H1 (cell line): Measurements from ENCODE around the gene DOCK10. TPM values are rescaled to one million over a fixed set of nuclear protein-coding genes. Genes with fewer than 3 reads are reported as not detected.

Experiments used
- CTCF ChIA-PET: fragments of 300-600 bp; sonication (Branson Sonifier 250); formaldehyde crosslinking; loops from one replicate; lab custom pipeline; 2021; ENCODE audit not compliant: partially characterized antibody; lab: Charles Lee
- POLR2A ChIA-PET: fragments of 300-600 bp; sonication (Branson Sonifier 250); formaldehyde crosslinking; loops from one replicate; lab custom pipeline; 2021; ENCODE audit warnings: inconsistent platforms; ENCODE audit not compliant: partially characterized antibody; lab: Charles Lee
- DNase-seq, 2 experiments: peaks; one replicate each; pipeline versions ENCODE4 v3.0.0 to v3.0.0-alpha.2; 2010 to 2022; ENCODE audit warnings: low spot score in 2 of 2, low read depth in 1 of 2, mixed read lengths in 1 of 2
- FAIRE-seq: peaks from 2 replicates; lab custom pipeline; 2011; peaks lifted over from hg19 to GRCh38; lab: Jason Lieb, UNC
- H2AFZ ChIP-seq: 2 replicates; pipeline ENCODE4 v1.8.1; 2012; ENCODE audit warnings: low read length, inconsistent platforms
- H2AK5ac ChIP-seq: 2 replicates; pipeline ENCODE4 v1.6.1; 2013; ENCODE audit warnings: low read depth, low read length
- H2BK120ac ChIP-seq: replicated peaks from 2 replicates; pipeline ENCODE3; 2013; ENCODE audit warnings: low read depth, low read length, inconsistent platforms
- H2BK12ac ChIP-seq: 2 replicates; pipeline ENCODE4 v1.6.1; 2013; ENCODE audit warnings: low read depth, low read length
- H2BK15ac ChIP-seq: 2 replicates; pipeline ENCODE4 v1.6.1; 2013; ENCODE audit warnings: low read length
- H2BK20ac ChIP-seq: 2 replicates; pipeline ENCODE4 v1.6.1; 2013; ENCODE audit warnings: low read length
- H2BK5ac ChIP-seq: 2 replicates; pipeline ENCODE4 v1.6.1; 2013; ENCODE audit warnings: low read depth, low read length
- H3K14ac ChIP-seq: 2 replicates; pipeline ENCODE4 v1.6.1; 2013; ENCODE audit warnings: inconsistent platforms; ENCODE audit not compliant: insufficient read length
- H3K18ac ChIP-seq: 2 replicates; pipeline ENCODE4 v1.6.1; 2013; ENCODE audit warnings: low read length; ENCODE audit errors: extremely low read depth
- H3K23ac ChIP-seq: 2 replicates; pipeline ENCODE4 v1.6.1; 2013; ENCODE audit warnings: inconsistent platforms; ENCODE audit not compliant: insufficient read length
- H3K23me2 ChIP-seq: 2 replicates; pipeline ENCODE4 v1.6.1; 2013; ENCODE audit warnings: low read depth, low read length
- H3K27ac ChIP-seq: 2 replicates; pipeline ENCODE4 v1.6.1; 2011; ENCODE audit warnings: low read depth, low read length, inconsistent platforms
- H3K27me3 ChIP-seq, 4 experiments: replicated peaks in 1 of 4; 1 replicate in 1 of 4; 2 replicates in 3 of 4; pipeline versions ENCODE4 v1.6.1 to v1.8.1; 2011 to 2013; ENCODE audit warnings: low read length in 3 of 4, mild to moderate bottlenecking in 3 of 4, inconsistent platforms in 2 of 4, mixed read lengths in 2 of 4, moderate library complexity in 1 of 4; ENCODE audit not compliant: control insufficient read depth in 3 of 4, insufficient read depth in 3 of 4; ENCODE audit errors: extremely low read depth in 1 of 4
- H3K36me3 ChIP-seq, 4 experiments: 2 replicates each; pipeline versions ENCODE4 v1.6.1 to v1.8.1; 2011 to 2013; ENCODE audit warnings: mild to moderate bottlenecking in 4 of 4, low read length in 3 of 4, moderate library complexity in 2 of 4, control low read depth in 1 of 4, inconsistent platforms in 1 of 4; ENCODE audit not compliant: insufficient read depth in 4 of 4, control insufficient read depth in 2 of 4
- H3K4ac ChIP-seq: replicated peaks from 2 replicates; pipeline ENCODE3; 2013; ENCODE audit warnings: low read length, low read depth, mixed read lengths, inconsistent platforms; ENCODE audit not compliant: insufficient read length
- H3K4me1 ChIP-seq, 4 experiments: replicated peaks in 1 of 4; 1 replicate in 1 of 4; 2 replicates in 3 of 4; pipeline versions ENCODE4 v1.6.1 to v1.8.1; 2011 to 2013; ENCODE audit warnings: low read length in 3 of 4, inconsistent platforms in 2 of 4, mixed read lengths in 1 of 4; ENCODE audit not compliant: insufficient read depth in 4 of 4, control insufficient read depth in 3 of 4
- H3K4me2 ChIP-seq, 2 experiments: 2 replicates each; pipeline versions ENCODE4 v1.6.1 to v1.8.1; 2011 to 2013; ENCODE audit warnings: low read depth in 2 of 2, low read length in 2 of 2, control low read depth in 1 of 2, inconsistent platforms in 1 of 2, mild to moderate bottlenecking in 1 of 2; ENCODE audit not compliant: insufficient read depth in 1 of 2
- H3K4me3 ChIP-seq, 4 experiments: fragments of 200-600, 300-600 bp in 1 of 4; sonication (generic), shearing (Covaris generic), sonication (Bioruptor Twin) in 1 of 4; 2 replicates each; pipeline versions ENCODE4 v1.5.1 to v1.8.1; 2011 to 2016; ENCODE audit warnings: low read length in 4 of 4, low read depth in 3 of 4, control low read depth in 2 of 4, inconsistent platforms in 2 of 4, mild to moderate bottlenecking in 2 of 4, mixed read lengths in 1 of 4, moderate library complexity in 1 of 4; ENCODE audit not compliant: insufficient read depth in 2 of 4; ENCODE audit errors: extremely low read depth in 1 of 4
- H3K56ac ChIP-seq: replicated peaks from 2 replicates; pipeline ENCODE3; 2013; ENCODE audit warnings: low read depth, mild to moderate bottlenecking, mixed read lengths, low read length, inconsistent platforms; ENCODE audit not compliant: insufficient read length
- H3K79me1 ChIP-seq: 2 replicates; pipeline ENCODE4 v1.6.1; 2013; ENCODE audit warnings: low read depth, low read length, control low read depth
- H3K79me2 ChIP-seq, 2 experiments: 2 replicates each; pipeline versions ENCODE4 v1.6.1 to v1.8.1; 2012 to 2013; ENCODE audit warnings: low read length in 2 of 2, mild to moderate bottlenecking in 2 of 2, inconsistent platforms in 1 of 2; ENCODE audit not compliant: insufficient read depth in 2 of 2, control insufficient read depth in 1 of 2
- H3K9ac ChIP-seq, 4 experiments: replicated peaks in 1 of 4; 1 replicate in 1 of 4; 2 replicates in 3 of 4; pipeline versions ENCODE4 v1.6.1 to v1.8.1; 2011 to 2013; ENCODE audit warnings: low read depth in 3 of 4, low read length in 3 of 4, control low read depth in 2 of 4, mild to moderate bottlenecking in 2 of 4, moderate library complexity in 2 of 4, inconsistent platforms in 1 of 4; ENCODE audit errors: extremely low read depth in 1 of 4
- H3K9me3 ChIP-seq, 2 experiments: 2 replicates each; pipeline versions ENCODE4 v1.6.1 to v1.8.1; 2012 to 2013; ENCODE audit warnings: mild to moderate bottlenecking in 2 of 2, moderate library complexity in 2 of 2, control low read depth in 1 of 2, inconsistent platforms in 1 of 2, low read depth in 1 of 2, low read length in 1 of 2, mixed read lengths in 1 of 2; ENCODE audit not compliant: insufficient read depth in 2 of 2
- H4K20me1 ChIP-seq, 2 experiments: replicated peaks in 1 of 2; 2 replicates each; pipeline versions ENCODE3 to v1.8.1; 2011 to 2013; ENCODE audit warnings: inconsistent platforms in 2 of 2, low read length in 2 of 2, mild to moderate bottlenecking in 1 of 2; ENCODE audit not compliant: insufficient read depth in 2 of 2, control insufficient read depth in 1 of 2
- H4K5ac ChIP-seq: 2 replicates; pipeline ENCODE4 v1.6.1; 2013; ENCODE audit warnings: low read length, low read depth, mixed read lengths, inconsistent platforms; ENCODE audit not compliant: insufficient read length
- H4K8ac ChIP-seq: 2 replicates; pipeline ENCODE4 v1.8.0; 2013; ENCODE audit warnings: mild to moderate bottlenecking, moderate library complexity, low read length, inconsistent platforms; ENCODE audit not compliant: insufficient read depth; ENCODE audit errors: extremely low read depth
- H4K91ac ChIP-seq: replicated peaks from 2 replicates; pipeline ENCODE3; 2013; ENCODE audit warnings: low read length, mixed read lengths, inconsistent platforms; ENCODE audit not compliant: insufficient read length
- BACH1 ChIP-seq: IDR thresholded peaks from 2 replicates; pipeline ENCODE4 v1.6.1; 2012; ENCODE audit warnings: low read length, improper control_type of control experiment
- RXRA ChIP-seq: IDR thresholded peaks from 2 replicates; pipeline ENCODE4 v1.6.1; 2011; ENCODE audit warnings: low read depth, mild to moderate bottlenecking, low read length, moderate library complexity; ENCODE audit not compliant: insufficient read depth
- TBP ChIP-seq: IDR thresholded peaks from 2 replicates; pipeline ENCODE4 v1.6.1; 2011; ENCODE audit warnings: low read depth, low read length, improper control_type of control experiment
- WGBS, 2 experiments: shearing (Covaris generic) in 1 of 2; methylation state at CpG; one replicate each; pipeline versions ENCODE4 v1.1.6 to v1.1.7; 2013 to 2015; ENCODE audit warnings: low lambda C conversion rate in 2 of 2, mixed read lengths in 2 of 2, inconsistent platforms in 1 of 2, low coverage in 1 of 2, missing lambda C conversion rate in 1 of 2; ENCODE audit not compliant: insufficient replicate concordance in 2 of 2, insufficient coverage in 1 of 2, insufficient read length in 1 of 2; ENCODE audit errors: extremely low coverage in 1 of 2, missing lambda C conversion rate in 1 of 2; 5-methylcytosine and 5-hydroxymethylcytosine counted together
- polyA plus RNA-seq, 7 experiments: library from polyadenylated mRNA; depleted of rRNA in 3 of 7; stranded (reverse) in 5 of 7; unstranded in 2 of 7; fragments of >200 nt in 5 of 7; fragments of 200-250 nt in 2 of 7; gene quantifications; 1 replicate in 5 of 7; 2 replicates in 1 of 7; 4 replicates in 1 of 7; pipeline versions ENCODE4 v1.2.1 to v1.2.3, GENCODE V29; 2011 to 2013; ENCODE audit warnings: missing spikeins in 2 of 7, mixed read lengths in 2 of 7
- total RNA-seq: library from RNA; stranded (reverse); fragmentation: NEBNext Ultra II Directional; extraction: Animal tissue kit (Norgen Biotek cat#: 25700); gene quantifications from 2 replicates; pipeline ENCODE4 v1.2.1, GENCODE V29; 2021

Gene DOCK10
- total and polyA plus RNA-seq, 2 of the 8 experiments (the other 6 are each of a cell fraction or from before 2014, with no cell fraction given): 0.33 to 1.6 TPM

GRCh38 chr2:224846686-224847085, 195.6 kb downstream of the DOCK10 start:
- Histone ChIP-seq H3K36me3 (no peaks in the 10 kb centered on the region), H2BK5ac (no peak overlapping the region), H3K4ac (no peak overlapping the region), H4K91ac (no peak overlapping the region), H3K14ac (no peak overlapping the region), H2BK120ac (no peak overlapping the region), H2AFZ (no peak overlapping the region), H3K4me2 (no peak overlapping the region), H4K20me1 (no peaks in the 10 kb centered on the region), H3K79me2 (no peaks in the 10 kb centered on the region), H3K79me1 (no peaks in the 10 kb centered on the region), H2BK15ac (no peak overlapping the region), H3K18ac (no peak overlapping the region), H3K23ac (no peak overlapping the region), H3K4me3 (no peak overlapping the region), H3K9ac (no peak overlapping the region), H3K23me2 (no peaks in the 10 kb centered on the region), H3K4me1 (no peaks in the 10 kb centered on the region), H2AK5ac (no peak overlapping the region), H2BK20ac (no peak overlapping the region), H3K9me3 (no peaks in the 10 kb centered on the region), H3K56ac (no peak overlapping the region), H3K27me3 (no peaks in the 10 kb centered on the region), H4K8ac (no peak overlapping the region), H3K27ac (no peak overlapping the region), H4K5ac (no peak overlapping the region), H2BK12ac (no peak overlapping the region)
- CTCF ChIA-PET: no interaction called here
- TF ChIP-seq BACH1 (no peak), RXRA (no peak), TBP (no peak)
- DNase-seq (no peak), FAIRE-seq (no peak)
- POLR2A ChIA-PET: no interaction called here
- WGBS, 2 experiments: 90% methylated on average over 5 of the region's 5 CpGs; no CpG with 5 or more reads in 1 of the 2 experiments
